GM21825 (cell line): ENCODE data around the gene SMYD3.
"Not testable (repeated sequence)": the region's sequence is repeated elsewhere in the genome, so short reads cannot be mapped to it uniquely, and the experiment has no call there.

Experiments
- ATAC-seq: cut with Tn5 transposase; IDR thresholded peaks from one replicate; pipeline ENCODE4 v1.9.1; 2021; ENCODE audit warnings: mild to moderate bottlenecking, moderate library complexity; ENCODE audit not compliant: unreplicated experiment

SMYD3 gene

DNA sequence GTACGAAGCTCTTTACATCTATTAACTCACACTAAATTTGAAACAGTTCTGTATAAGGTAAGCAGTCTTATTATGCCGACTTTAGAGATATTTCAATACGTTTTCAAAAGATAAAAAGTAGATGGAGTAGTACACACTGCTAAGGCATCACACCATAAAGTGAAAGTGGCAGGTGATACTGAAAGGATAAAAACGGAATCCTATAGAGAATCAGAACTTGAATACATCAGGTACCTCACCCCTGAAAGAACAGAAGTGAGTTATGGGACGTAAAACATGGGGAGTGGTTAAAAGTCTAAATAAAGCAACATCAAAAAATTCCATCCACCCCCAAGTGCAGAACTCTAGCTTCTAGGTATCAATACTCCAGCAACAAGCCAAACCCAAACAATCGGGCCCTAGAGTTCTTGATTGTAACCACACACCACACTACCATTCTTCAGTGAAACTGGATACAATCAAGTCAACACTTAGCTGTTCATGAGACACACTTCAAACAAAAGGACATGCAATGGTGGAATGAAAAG is 142.6 kb downstream of the SMYD3 start:
- ATAC-seq = peak; percentile 72

DNA sequence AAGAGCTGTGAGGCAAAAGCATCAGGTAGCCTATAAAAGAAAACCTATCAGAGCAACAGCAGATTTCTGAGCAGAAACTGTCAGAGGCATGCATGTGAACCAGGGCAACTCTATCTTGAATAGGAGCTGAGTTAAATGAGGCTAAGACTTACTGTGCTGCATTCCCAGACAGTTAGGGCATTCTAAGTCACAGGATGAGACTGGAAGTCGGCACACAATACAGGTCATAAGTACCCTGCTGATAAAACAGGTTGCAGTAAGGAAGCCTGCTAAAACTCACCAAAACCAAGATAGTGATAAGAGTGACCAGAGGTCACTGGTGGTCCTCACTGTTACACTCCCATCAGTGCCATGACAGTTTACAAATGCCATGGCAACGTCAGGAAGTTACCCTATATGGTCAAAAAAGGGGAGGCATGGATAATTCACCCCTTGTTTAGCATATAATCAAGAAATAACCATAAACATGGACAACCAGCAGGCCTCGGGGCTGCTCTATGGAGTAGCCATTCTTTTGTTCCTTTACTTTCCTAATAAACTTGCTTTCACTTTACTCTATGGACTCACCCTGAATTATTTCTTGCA is 150.0 kb downstream of the SMYD3 start:
- ATAC-seq = not testable (repeated sequence)

DNA sequence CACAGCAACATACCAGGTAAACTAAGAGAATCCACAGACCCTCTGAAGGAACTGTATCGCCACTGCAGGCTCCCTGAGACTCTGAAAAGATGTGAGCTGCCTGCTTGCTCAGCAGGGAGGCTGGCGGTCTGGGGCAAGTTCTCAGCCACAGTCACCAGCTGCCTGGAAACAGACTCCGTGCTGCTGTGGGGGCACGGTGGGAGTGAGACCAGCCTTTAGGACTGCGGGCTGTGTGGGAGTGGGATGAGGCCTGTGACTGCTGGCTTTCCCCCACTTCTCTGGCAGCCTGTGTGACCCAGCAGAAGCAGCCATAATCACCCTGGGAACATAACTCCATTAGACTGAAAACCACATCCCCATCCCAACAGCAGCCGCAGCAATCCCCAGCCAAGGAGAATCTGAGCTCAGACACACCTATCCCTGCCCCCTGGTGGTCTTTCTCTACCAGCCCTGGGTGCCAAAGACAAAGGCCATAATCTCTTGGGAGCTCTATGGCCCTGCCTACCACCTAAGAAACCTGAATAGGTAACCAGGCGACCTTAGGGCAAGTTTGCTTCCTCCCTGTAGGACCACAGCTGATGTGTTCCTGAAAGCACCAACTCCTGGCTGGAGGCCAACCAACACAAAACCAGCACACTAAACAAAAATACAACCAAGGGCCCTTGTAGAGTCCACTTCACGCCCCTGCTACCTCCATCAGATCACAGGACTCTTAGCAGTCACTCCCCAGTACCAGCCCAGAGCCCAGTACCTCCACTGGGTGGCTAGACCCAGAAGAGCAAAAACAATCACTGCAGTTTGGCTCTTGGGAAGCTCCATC is 151.5 kb downstream of the SMYD3 start:
- no peak for ATAC-seq

DNA sequence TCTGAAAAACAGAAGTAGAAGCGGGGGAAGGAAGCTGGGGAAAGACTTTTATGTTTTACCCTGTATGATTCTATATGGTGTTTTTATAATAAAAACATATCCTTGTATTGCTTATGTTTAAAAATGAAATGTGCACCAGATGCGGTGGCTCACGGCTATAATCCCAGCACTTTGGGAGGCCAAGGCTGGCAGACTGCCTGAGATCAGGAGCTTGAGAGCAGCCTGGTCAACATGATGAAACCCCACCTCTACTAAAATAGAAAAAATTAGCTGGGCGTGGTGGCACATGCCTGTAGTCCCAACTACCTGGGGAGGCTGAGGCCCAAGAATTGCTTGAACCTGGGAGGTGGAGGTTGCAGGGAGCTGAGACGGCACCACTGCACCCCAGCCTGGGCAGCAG is 155.4 kb downstream of the SMYD3 start:
- ATAC-seq = no peak

DNA sequence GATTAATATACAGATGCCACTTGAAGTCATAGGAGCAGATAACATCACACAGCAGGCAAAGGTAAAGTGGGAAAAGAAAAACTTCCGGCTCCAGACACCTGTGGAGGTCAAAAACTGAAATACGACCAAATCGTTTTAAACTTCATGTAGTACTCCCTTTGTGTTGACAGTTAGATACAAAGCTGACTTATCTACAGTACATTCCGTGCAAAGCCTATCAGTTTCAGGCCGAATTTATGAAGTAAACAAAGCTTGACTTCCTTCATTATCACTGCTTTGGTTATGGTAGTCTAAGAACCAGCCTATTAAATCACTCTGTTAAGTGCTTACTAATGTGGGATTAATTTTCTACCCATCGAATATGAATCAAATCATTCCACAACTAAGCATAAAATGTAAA is 156.3 kb downstream of the SMYD3 start:
- ATAC-seq = no peak

DNA sequence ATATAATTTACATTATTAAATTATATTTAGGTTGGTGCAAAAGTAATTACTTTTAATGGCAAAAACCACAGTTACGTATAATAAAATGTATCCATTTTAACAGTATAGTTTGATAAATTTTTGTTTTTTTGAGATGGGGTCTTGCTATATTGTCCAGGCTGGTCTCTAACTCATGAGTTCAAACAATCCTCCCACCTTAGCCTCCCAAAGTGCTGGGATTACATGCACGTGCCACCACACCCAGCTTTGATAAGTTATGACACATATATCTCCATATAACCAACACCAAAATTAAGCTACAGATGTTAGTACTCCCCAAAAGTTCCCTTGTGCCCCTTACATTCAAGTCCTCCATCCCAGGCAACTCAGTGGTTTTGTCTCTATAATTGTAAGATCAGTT is 163.1 kb downstream of the SMYD3 start:
- no peak for ATAC-seq

DNA sequence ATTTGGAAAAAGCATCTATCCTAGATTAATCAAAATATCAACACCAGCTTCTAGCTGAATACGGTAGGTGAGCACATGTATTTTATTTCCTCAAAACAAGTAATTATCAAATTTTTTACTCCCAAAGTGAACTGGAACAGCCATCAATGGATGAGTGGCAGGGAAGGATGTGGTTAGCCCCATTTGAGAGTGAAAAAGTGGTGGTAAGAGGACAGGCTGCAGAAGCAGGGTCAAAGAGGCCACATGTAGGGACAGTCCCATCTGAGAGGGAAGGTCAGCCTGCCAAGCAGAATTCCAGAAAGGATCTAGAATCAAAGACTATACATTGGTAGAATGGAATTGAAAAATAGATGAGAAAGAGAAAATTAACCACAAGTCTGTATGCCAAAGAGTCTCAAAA is 163.8 kb downstream of the SMYD3 start:
- ATAC-seq = no peak

DNA sequence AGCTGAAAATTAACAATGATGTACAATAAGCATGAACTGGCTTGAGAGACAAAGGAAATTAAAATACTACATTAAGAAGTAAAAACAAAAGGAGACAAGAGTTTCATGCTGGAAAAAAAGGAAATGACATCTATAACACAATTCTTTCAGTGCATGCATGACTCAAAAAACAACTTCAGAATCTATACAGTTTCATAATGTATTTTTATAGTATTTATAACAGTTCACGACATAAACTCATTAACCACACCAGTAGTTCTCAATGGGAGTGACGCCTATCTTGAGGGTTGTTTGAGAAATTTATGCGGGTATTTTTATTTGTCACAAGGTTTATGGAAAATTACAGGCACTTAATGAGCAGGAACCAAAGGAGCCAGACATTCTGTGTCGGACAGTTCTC is 168.5 kb downstream of the SMYD3 start:
- no peak for ATAC-seq

DNA sequence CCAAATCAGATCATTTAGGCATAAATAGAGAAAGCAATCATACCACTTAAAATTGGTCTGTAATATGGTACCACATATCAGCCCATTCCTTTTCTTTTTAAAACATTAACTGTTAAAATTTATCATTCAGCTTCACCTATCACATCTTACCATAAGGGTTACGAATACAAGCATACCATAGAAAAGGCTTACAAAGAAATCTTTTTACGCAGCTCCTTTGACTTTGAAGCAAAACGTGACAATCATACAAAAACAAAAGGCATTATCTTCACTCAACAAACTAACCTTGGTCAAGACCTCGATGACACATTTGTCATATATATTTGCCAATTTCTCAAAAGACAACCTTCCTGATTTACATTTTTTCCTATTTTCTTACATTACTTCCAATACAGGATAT is 169.0 kb downstream of the SMYD3 start:
- ATAC-seq = no peak

DNA sequence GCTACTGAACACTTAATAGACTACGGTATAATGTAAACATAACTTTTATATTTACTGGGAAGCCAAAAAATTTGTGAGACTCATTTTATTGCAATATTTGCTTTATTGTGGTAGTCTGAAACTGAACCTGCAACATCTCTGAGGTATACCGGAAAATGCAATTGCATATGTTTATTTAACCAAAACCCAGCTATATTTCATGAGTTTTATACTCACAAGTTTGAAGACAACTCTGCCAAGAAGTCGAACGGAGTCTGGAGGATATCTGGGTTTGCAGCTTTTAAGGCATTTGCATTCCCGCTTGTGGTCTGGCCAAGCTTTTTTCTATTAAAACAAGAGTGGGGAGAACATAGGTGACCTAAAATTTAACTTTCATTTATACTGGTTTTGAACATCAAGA is 171.9 kb downstream of the SMYD3 start:
- ATAC-seq = no peak

DNA sequence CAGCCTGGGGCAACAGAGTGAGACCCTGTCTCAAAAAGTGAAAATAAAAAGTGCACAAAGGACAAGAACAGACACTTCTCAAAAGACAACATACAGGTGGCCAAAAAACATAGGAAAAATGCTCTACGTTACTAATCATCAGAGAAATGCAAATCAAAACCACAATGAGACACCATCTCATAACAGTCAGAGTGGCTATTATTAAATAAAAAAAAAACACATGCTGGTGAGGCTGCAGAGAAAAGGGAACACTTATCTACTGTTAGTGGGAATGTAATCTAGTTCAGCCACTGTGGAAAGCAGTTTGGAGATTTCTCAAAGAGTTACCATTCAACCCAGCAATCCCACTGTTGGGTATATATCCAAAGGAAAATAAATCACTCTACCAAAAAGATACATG is 173.2 kb downstream of the SMYD3 start:
- no peak for ATAC-seq

DNA sequence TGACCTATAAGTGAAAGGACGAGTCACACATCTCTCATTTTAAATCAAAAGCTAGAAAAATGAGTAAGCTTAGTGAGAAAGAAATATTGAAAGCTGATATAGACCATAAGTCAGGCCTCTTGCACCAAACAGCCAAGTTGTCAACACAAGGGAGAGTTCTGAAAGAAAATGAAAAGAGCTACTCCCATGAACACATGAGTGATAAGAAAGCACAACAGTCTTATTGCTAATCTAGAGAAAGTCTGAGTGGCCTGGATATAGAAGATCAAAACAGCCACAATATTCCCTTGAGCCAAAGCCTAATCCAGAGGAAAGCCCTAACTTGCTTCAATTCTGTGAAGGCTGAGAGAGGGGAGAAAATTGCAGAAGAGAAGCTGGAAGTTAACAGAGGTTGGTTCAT is 175.0 kb downstream of the SMYD3 start:
- no peak for ATAC-seq

DNA sequence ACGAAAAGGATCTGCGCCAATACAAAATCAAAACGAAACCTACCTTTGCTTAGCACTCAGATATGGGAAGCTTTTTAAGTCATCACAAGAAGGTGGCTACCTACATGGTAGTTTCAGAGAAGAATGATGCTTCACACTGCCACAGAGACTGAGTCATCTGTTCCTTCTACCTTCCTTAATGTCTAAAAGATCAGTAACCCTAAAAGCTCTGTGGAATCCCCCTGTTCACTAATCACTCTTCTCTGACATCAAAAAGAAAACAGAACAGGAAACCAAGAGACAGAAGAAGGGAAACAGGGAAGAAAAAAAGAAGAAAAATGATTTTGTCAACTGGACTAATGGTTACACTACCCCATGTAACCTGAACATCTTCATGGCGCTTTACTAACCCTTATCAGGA is 177.2 kb downstream of the SMYD3 start:
- ATAC-seq = peak; percentile 98

DNA sequence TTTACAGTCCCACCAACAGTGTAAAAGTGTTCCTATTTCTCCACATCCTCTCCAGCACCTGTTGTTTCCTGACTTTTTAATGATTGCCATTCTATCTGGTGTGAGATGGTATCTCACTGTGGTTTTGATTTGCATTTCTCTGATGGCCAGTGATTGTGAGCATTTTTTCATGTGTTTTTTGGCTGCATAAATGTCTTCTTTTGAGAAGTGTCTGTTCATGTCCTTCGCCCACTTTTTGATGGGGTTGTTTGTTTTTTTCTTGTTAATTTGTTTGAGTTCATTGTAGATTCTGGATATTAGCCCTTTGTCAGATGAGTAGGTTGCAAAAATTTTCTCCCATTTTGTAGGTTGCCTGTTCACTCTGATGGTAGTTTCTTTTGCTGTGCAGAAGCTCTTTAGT is 177.8 kb downstream of the SMYD3 start:
- ATAC-seq = not testable (repeated sequence)

DNA sequence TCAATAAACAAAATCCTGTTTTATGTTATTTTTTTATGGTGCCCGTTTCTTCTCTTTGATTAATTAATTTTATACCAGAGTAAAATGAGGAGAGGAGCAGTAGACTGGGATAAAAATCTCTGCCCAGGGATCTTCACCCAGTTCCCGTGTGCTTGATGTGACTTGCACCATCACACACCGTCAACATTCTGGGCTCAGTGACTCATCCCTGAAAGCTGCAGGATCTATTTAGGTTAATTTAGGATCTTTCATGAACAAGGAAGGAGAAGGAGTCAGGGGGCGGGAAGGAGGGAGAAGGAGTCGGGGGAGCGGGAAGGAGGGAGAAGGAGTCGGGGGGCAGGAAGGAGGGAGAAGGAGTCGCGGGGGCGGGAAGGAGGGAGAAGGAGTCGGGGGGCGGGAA is 182.4 kb downstream of the SMYD3 start:
- no peak for ATAC-seq

DNA sequence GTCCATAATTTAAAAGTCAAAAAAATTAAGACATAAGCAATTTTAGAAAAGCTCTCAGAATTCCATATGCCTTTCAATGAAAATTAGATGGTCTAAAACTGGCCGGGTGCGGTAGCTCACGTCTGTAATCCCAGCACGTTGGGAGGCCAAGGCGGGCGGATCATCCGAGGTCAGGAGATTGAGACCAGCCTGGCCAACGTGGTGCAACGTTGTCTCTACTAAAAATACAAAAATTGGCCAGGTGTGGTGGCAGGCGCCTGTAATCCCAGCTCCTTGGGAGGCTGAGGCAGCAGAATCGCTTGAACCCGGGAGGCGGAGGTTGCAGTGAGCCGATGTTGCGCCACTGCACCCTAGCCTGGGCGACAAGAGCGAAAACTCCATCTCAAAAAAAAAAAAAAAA is 183.0 kb downstream of the SMYD3 start:
- not testable (repeated sequence) for ATAC-seq

DNA sequence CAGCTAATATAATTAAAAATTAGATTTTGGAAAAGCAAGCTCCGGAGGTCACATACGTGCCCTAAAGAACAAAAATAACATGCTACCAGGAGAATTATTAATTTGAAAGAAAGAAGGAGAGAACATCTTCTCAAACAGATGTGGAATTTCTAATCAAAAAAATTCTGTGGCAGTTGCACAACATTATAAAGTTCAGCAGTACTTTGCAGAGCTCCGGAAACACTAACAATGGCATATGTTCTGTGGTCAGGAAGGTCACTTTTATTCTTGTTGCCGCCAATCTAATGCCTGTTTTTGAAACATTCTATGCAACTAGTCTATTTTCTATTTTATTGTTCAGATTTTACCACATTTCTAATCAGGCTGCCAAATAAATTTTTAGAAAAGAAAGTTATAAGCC is 186.8 kb downstream of the SMYD3 start:
- no peak for ATAC-seq

DNA sequence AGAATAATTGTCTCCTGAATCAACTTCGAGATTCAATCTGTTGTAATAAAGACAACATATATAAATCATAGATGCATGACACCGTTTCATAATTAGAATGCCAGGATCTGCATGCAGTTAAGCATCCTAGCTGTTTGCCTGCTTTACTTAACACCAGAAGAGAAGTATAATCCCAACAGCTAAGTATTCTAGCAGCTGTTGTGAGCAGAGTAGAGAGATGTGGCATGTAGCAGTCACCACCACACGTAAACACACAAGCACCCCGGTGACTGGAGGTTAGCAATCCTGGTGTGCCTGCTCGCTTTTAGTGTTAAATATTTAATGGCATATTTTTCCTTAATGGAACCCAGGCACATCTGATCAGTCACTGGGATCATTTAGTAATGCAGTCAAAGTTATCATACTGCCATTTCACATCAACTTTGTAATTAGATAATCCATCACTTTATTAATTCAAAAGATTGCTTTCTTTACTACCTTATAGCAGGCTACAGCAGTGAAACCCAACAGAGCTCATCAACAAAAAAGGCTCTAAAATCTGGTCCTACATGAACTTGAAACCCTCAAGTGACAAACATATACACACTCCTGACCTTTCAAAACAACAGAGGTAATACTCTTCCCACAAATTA is 187.9 kb downstream of the SMYD3 start:
- no peak for ATAC-seq

DNA sequence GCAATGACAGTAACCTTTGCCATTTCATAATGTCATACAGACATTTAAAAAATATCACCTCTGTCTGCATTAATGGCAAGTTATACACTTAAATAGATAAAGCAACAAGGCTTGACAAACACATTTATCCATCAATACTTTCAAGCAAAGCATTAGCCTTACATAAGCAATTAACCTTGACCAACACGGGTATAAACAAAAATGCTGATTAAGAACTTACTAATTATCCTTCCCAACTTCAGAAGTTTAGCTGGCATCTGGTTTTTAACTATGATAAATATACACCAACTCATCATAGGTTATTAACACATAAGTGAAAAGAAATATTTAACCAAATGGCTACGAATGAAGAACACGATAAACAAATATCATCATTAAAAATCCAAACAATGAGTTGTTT is 188.5 kb downstream of the SMYD3 start:
- ATAC-seq = no peak

DNA sequence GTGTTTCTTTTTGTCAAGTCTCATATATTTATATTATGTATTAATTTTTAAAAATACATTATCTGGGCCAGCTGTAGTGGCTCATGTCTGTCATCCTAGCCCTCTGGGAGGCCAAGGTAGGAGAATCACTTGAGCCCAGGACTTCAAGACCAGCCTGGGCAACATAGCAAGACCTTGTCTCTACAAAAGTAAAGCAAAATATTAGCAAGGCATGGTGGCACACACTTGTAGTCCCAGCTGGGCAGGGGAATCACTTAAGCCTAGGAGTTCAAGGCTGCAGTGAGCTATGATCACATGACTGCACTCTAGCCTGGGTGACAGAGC is 189.1 kb downstream of the SMYD3 start:
- no peak for ATAC-seq

DNA sequence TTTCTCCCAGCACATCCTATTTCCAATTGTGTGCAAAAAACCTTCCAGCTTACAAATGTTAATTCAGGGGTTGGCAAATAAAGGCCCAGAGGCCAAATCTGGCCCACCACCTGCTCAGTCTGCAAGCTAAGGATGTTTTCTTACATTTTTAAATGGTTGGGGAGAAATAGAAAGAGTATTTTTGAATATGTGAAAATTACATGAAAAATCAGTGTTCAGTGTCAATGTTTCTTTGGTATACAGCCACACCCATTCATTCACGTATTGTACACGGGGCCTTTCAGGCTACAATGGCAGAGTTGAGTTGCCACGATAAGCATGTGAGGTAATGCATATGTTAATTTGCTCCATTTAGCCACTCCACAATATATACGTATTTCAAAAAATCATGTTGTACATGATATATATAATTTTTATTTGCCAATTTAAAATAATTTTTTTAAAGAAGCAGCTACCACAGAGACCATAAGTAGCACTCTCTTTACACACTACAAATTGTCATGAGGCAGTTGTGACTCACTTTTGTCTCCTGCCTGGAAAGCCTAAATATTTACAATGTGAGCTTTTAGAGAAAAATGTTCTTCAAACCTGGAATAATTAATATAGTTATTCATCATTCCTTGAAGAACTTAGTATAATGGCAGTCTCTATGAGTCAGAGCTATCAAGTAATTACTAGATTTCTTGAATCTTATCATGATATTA is 189.6 kb downstream of the SMYD3 start:
- no peak for ATAC-seq

DNA sequence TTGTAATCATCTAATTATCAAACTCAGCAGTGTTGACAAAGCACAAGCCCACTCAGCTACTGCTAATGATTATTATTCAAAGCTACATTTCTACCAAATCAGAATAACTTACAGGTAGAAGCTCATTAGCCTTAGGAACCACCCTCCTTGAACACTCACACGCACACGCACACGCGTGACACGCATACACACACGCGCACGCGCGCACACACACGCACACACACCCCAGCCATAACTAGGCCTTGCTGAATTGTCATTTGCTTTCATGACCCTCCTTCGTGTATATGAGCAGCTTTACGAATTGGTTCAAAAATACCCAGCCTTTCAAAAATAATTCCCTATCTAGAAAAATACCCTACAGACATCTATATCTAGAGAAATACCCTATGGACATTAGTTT is 195.6 kb downstream of the SMYD3 start:
- ATAC-seq = no peak
